NT2/D1 (cell line): ENCODE measurements around the gene BCL10.

ENCODE experiments used
- SUZ12 ChIP-seq: IDR thresholded peaks from 2 replicates; pipeline ENCODE4 v1.6.1; 2011; ENCODE audit not compliant: insufficient read length, insufficient read depth; ENCODE audit errors: extremely low read depth
- YY1 ChIP-seq: IDR thresholded peaks from 2 replicates; pipeline ENCODE4 v1.6.1; 2011; ENCODE audit not compliant: insufficient read length, insufficient read depth
- ZNF274 ChIP-seq: IDR thresholded peaks from 2 replicates; pipeline ENCODE4 v1.6.1; 2011; ENCODE audit warnings: mild to moderate bottlenecking, low read depth, low read length

DNA sequence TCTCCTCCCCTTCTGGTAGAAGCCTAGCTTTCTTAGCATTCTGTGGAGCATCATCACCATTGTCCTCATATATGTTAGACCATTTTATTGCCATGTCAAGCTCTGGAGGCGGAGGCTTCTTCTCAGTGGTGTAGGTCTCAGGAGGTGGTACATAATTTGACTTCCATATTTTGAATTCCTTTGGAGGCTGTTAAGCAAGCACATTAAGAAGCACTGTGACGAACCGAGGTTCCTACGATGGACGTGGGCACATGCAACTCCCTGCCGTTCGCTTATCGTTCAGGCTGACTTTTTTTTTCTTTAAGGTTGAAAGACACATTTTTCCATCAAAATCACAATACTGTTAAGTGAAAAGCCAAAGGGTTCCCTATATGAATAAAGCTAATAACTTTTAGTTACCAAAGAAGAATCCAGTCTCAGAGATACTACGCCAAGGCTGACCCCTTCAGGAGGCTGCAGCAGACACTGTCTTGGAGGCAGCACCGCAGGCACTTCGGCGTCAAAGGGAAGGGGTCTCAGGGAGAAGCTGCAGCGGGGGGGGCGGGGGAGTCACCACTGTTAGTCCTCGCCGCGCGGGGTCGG, 17.8 kb downstream of the BCL10 start:
- TF ChIP-seq YY1, result no peak
- TF ChIP-seq ZNF274, result no peak
- no peak for TF ChIP-seq SUZ12
